Esophagus squamous epithelium (tissue), 5 donors: ENCODE results near the gene UGP2. TPM values are rescaled to one million over a fixed set of nuclear protein-coding genes. Genes with fewer than 3 reads are reported as not detected.
"Not testable (repeated sequence)": the region's sequence is repeated elsewhere in the genome, so short reads cannot be mapped to it uniquely, and the experiment has no call there.

Source experiments
- DNase-seq: peaks from one replicate; lab custom pipeline; 2025; lab: John Stamatoyannopoulos, UW
- H3K27ac ChIP-seq, 4 donors: fragments of 200-600 bp; sonication (generic); one replicate each; pipeline ENCODE4 v1.5.1; 2016 to 2019; ENCODE audit warnings: mild to moderate bottlenecking in 1 of 4
- H3K27me3 ChIP-seq, 4 donors: fragments of 200-600 bp; sonication (generic); 1 replicate in 3 of 4; 2 replicates in 1 of 4; pipeline versions ENCODE4 v1.5.1 to v1.6.0; 2017 to 2021; ENCODE audit warnings: antibody characterized with exemption in 1 of 4
- H3K36me3 ChIP-seq, 3 donors: fragments of 200-600 bp; sonication (generic); one replicate each; pipeline ENCODE4 v1.5.1; 2016 to 2019
- H3K4me1 ChIP-seq, 3 donors: fragments of 200-600 bp; sonication (generic); one replicate each; pipeline ENCODE4 v1.5.1; 2017 to 2019
- H3K4me3 ChIP-seq, 4 donors: fragments of 200-600 bp; sonication (generic); 1 replicate in 3 of 4; 2 replicates in 1 of 4; pipeline ENCODE4 v1.5.1; 2016 to 2019; ENCODE audit warnings: mild to moderate bottlenecking in 2 of 4, moderate library complexity in 1 of 4
- H3K9me3 ChIP-seq, 3 donors: fragments of 200-600 bp; sonication (generic); one replicate each; pipeline ENCODE4 v1.5.1; 2016 to 2019
- CTCF ChIP-seq, 6 experiments: fragments of 450-650 bp in 4 of 6; fragments of 200-600 bp in 2 of 6; sonication (generic) in 2 of 6; IDR thresholded peaks; one replicate each; pipeline ENCODE4 v1.5.1; 2016 to 2019; ENCODE audit warnings: antibody characterized with exemption in 6 of 6, mild to moderate bottlenecking in 4 of 6, moderate library complexity in 4 of 6
- POLR2A ChIP-seq, 4 donors: fragments of 450-650 bp; IDR thresholded peaks; one replicate each; pipeline ENCODE4 v1.6.1; 2017; ENCODE audit warnings: antibody characterized with exemption in 4 of 4, mild to moderate bottlenecking in 4 of 4, moderate library complexity in 3 of 4
- WGBS, 2 donors: methylation state at CpG; one replicate each; pipeline ENCODE4 v1.1.5; 2018; 5-methylcytosine and 5-hydroxymethylcytosine counted together
- intact Hi-C: fragments of 100-400 bp; cut with DNase I; formaldehyde crosslinking; loops from one replicate; pipeline ENCODE4 v1.15.0; 2022
- total RNA-seq, 4 donors: library from RNA; depleted of rRNA; stranded (reverse); fragments of >200 nt; gene quantifications; one replicate each; pipeline ENCODE4 v1.1.0, GENCODE V29; 2016
- donor health status: DM: yes; HTN: yes; CAD: no.

The UGP2 gene
- total RNA-seq, 4 donors from 2014 or later: 70.1 to 110 (median 99.5) TPM

GRCh38 chr2:63843093-63843492, 1.4 kb downstream of the UGP2 start:
- H3K27ac ChIP-seq: peak overlapping the region; percentile 96 to 98 (median 98)
- WGBS, 2 donors: 59 to 73% methylated on average over 8 of the region's 8 CpGs
- H3K9me3 ChIP-seq: no peaks in the 10 kb centered on the region
- intact Hi-C loops: no loop called here
- H3K27me3 ChIP-seq: no peaks in the 10 kb centered on the region
- TF ChIP-seq POLR2A (IDR thresholded peaks at IDR 0.05) (no peak), CTCF (IDR thresholded peaks at IDR 0.05) (no peak)
- no peak for DNase-seq
- peaks cover 0 to 62% (median 23%) of the 10 kb centered on the region in 3 donors for H3K4me1 ChIP-seq
- H3K36me3 ChIP-seq: no peaks in the 10 kb centered on the region
- peak overlapping the region; percentile 79 to 87 (median 84) for H3K4me3 ChIP-seq

- Histone ChIP-seq H3K9me3 (no peaks in the 10 kb centered on the region), H3K36me3 (no peaks in the 10 kb centered on the region), H3K4me1 (peaks cover 0 to 67% (median 23%) of the 10 kb centered on the region in 3 donors), H3K27me3 (no peaks in the 10 kb centered on the region), H3K27ac (no peak overlapping the region), H3K4me3 (peak overlapping the region in 2 of 4 donors; percentile 84 to 85)
- no peak for DNase-seq
- TF ChIP-seq POLR2A (IDR thresholded peaks at IDR 0.05): no peak
- TF ChIP-seq CTCF (IDR thresholded peaks at IDR 0.05): no peak
- 67 to 85% methylated on average over 2 of the region's 2 CpGs for WGBS, 2 donors
- intact Hi-C loops: no loop called here
Measured at GRCh38 chr2:63843791-63844190, 2.1 kb downstream of the UGP2 start.

GRCh38 chr2:63844616-63845015, 2.9 kb downstream of the UGP2 start:
- Histone ChIP-seq H3K4me1 (peaks cover 0 to 75% (median 23%) of the 10 kb centered on the region in 3 donors), H3K27me3 (no peaks in the 10 kb centered on the region), H3K36me3 (no peaks in the 10 kb centered on the region), H3K27ac (no peak overlapping the region), H3K9me3 (no peaks in the 10 kb centered on the region), H3K4me3 (peak overlapping the region in 2 of 4 donors; percentile 10 to 22)
- WGBS, 2 donors: 77 to 88% methylated on average over 3 of the region's 3 CpGs
- no peak for TF ChIP-seq CTCF (IDR thresholded peaks at IDR 0.05)
- intact Hi-C loops: no loop called here
- DNase-seq: no peak

GRCh38 chr2:63845866-63846265, 4.2 kb downstream of the UGP2 start:
- intact Hi-C loops: no loop called here
- Histone ChIP-seq H3K4me3 (no peak overlapping the region), H3K27me3 (no peaks in the 10 kb centered on the region), H3K9me3 (no peaks in the 10 kb centered on the region), H3K4me1 (peaks cover 0 to 81% (median 23%) of the 10 kb centered on the region in 3 donors), H3K36me3 (no peaks in the 10 kb centered on the region), H3K27ac (peak overlapping the region in 3 of 4 donors; percentile 12 to 34 (median 16))
- TF ChIP-seq CTCF (IDR thresholded peaks at IDR 0.05): no peak
- no peak for TF ChIP-seq POLR2A (IDR thresholded peaks at IDR 0.05)
- no peak for DNase-seq
- WGBS, 2 donors: 86 to 93% methylated on average over 3 of the region's 3 CpGs

- no peaks in the 10 kb centered on the region for H3K27me3 ChIP-seq
- H3K36me3 ChIP-seq: no peaks in the 10 kb centered on the region
- H3K4me1 ChIP-seq: peaks cover 0 to 86% (median 23%) of the 10 kb centered on the region in 3 donors
- WGBS, 2 donors: 43 to 57% methylated on average over 1 of the region's 1 CpG
- intact Hi-C loops: no loop called here
- H3K9me3 ChIP-seq: no peaks in the 10 kb centered on the region
- H3K27ac ChIP-seq: no peak overlapping the region
- H3K4me3 ChIP-seq: no peak overlapping the region
- TF ChIP-seq POLR2A (IDR thresholded peaks at IDR 0.05) (no peak), CTCF (IDR thresholded peaks at IDR 0.05) (no peak)
- no peak for DNase-seq
Measured at GRCh38 chr2:63846487-63846886, 4.8 kb downstream of the UGP2 start.

GRCh38 chr2:63847571-63847970, 5.9 kb downstream of the UGP2 start:
- H3K9me3 ChIP-seq, H3K27me3 ChIP-seq, H3K27ac ChIP-seq, H3K4me3 ChIP-seq, H3K36me3 ChIP-seq, intact Hi-C loops, DNase-seq: not testable (repeated sequence)
- 57 to 70% methylated on average over 2 to 4 of the region's 4 CpGs for WGBS, 2 donors
- H3K4me1 ChIP-seq: peaks cover 0 to 88% (median 23%) of the 10 kb centered on the region in 3 donors
